Measurements from ENCODE around the gene GALNT16.

DNA sequence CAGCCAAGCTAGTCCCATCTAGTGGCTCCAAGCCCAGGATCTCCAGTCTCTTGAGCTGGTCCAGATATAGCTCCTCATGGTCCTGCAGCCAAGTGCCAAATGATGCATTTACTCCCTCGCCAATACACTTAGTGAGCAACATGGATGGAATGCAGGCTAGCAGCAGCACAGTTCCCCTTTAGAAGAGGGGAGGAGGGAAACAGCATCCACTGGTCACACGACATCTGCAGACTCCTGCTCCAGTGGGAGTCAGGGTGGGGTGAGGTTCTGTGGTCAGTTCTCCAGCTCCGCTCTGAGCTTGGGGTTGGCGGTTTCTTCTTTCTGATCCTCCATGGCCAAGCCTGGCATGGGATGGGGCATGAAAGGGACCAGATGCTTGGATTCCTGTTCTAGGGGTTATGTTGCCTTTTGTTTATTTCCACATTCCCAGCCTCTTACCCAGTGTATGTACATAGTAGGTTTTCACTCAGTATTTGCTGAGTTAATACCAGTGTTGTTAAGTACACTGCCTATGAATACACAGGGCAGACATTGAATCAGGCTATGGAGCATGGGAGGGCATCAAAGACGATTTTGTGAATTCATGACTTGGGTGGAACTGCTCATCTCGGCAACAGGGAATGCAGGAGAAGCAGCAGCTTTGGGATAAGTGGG is 57.3 kb downstream of the GALNT16 start:
- no peak for TF ChIP-seq POLR2A (IDR thresholded peaks at IDR 0.05; ENCODE audit: extremely low read depth, insufficient read length)
- TF ChIP-seq, protein P1, sequence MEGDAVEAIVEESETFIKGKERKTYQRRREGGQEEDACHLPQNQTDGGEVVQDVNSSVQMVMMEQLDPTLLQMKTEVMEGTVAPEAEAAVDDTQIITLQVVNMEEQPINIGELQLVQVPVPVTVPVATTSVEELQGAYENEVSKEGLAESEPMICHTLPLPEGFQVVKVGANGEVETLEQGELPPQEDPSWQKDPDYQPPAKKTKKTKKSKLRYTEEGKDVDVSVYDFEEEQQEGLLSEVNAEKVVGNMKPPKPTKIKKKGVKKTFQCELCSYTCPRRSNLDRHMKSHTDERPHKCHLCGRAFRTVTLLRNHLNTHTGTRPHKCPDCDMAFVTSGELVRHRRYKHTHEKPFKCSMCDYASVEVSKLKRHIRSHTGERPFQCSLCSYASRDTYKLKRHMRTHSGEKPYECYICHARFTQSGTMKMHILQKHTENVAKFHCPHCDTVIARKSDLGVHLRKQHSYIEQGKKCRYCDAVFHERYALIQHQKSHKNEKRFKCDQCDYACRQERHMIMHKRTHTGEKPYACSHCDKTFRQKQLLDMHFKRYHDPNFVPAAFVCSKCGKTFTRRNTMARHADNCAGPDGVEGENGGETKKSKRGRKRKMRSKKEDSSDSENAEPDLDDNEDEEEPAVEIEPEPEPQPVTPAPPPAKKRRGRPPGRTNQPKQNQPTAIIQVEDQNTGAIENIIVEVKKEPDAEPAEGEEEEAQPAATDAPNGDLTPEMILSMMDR (IDR thresholded peaks at IDR 0.05; ENCODE audit: low read depth, low read length): no peak

Measured in NB4 (cell line).